Measurements from ENCODE around the gene TFDP1.

GRCh38 chr13:113639616-113640262, 55.2 kb downstream of the TFDP1 start:
- no peak for TF ChIP-seq POLR2A (IDR thresholded peaks at IDR 0.05)
- TF ChIP-seq CTCF (IDR thresholded peaks at IDR 0.05), result no peak
